ENCODE results near the gene MYRFL. TPM values are rescaled to one million over a fixed set of nuclear protein-coding genes. Genes with fewer than 3 reads are reported as not detected.

MYRFL gene
- polyA plus RNA-seq, 2 donors: 0.08 TPM; not detected in 1

DNA sequence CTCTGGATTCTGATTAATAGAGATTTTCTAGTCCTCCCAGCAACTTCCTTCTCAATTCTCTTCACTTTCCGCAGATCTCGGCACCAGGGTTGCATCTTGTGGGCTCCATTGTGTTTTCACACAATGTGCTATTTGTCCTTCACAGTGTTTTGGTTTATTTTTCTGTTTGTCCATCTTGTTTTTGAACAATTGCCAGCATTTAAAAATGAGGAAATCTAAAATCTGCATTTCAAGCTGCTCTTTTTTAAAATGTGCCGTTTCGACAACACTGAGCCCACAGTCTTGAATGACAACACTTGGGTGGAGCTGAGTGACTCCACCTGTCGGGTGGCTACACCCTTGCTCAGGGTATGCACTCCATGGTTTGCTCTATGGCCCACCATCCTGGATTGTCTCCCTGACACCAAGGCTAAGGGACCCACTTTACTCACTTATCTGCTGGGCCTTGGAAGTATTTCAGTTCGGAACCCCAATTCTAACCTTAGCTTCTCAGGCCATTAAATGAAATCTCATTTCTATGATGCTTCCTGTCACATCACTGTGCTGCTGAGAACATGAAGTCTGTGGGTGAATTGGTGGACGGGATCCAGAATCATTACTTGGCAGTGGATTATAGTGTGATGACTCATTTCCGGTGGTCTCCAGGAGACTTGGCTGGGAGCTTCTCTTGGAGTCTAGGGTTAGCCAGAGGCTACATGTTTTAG is 3.4 kb upstream of the MYRFL start:
- peaks cover 2 to 3% of the 10 kb centered on the region in 2 donors for H3K4me1 ChIP-seq (ENCODE audit: control insufficient read depth in 2 of 2, insufficient read depth in 2 of 2, low read length in 1 of 2)
- H3K27me3 ChIP-seq (ENCODE audit: control insufficient read depth in 1 of 2, insufficient read depth in 2 of 2, low read length in 2 of 2): no peaks in the 10 kb centered on the region
- H3K4me3 ChIP-seq (ENCODE audit: low read depth in 1 of 2, low read length in 2 of 2): no peak overlapping the region
- 40 to 42% methylated on average over 8 of the region's 8 CpGs for WGBS, 2 donors
- H3K9me3 ChIP-seq (ENCODE audit: control insufficient read depth in 2 of 2, insufficient read depth in 1 of 2, low read depth in 1 of 2, low read length in 1 of 2): no peaks in the 10 kb centered on the region
- H3K36me3 ChIP-seq (ENCODE audit: control insufficient read depth in 2 of 2, insufficient read depth in 2 of 2, low read length in 1 of 2): no peaks in the 10 kb centered on the region
- H3K27ac ChIP-seq (ENCODE audit: low read depth in 2 of 2, low read length in 1 of 2): no peak overlapping the region

DNA sequence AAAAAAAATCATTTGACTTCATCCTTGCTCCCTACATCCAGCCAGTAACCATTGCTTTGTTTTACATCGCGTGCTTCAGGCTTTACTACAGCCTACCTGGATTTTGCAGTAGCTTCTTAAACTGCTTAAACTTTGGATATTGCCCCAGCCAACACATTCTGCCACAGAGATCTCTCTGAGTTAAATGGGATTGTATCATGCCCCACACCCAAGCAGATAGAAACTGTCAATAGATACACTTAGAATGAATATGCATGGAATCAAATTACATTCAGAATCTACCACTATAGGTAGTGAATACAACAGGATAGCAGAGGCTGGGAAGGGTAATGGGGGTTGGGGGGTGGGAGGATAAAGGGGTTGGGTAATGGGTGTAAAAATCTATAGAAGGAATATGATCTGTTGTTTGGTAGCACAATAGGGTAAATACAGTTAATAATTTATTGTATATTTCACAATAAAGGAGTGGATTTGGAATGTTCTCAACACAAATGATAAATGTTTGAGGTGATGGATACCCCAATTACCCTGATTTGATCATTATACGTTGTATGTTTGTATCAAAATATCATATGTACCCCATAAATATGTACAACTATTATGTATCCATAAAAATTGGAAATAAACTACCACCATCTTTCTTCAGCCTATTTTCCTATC is 2.7 kb upstream of the MYRFL start:
- 62 to 79% methylated on average over 3 of the region's 3 CpGs for WGBS, 2 donors
- H3K4me1 ChIP-seq (ENCODE audit: control insufficient read depth in 2 of 2, insufficient read depth in 2 of 2, low read length in 1 of 2): peaks cover 2 to 3% of the 10 kb centered on the region in 2 donors
- H3K27ac ChIP-seq (ENCODE audit: low read depth in 2 of 2, low read length in 1 of 2): no peak overlapping the region

DNA sequence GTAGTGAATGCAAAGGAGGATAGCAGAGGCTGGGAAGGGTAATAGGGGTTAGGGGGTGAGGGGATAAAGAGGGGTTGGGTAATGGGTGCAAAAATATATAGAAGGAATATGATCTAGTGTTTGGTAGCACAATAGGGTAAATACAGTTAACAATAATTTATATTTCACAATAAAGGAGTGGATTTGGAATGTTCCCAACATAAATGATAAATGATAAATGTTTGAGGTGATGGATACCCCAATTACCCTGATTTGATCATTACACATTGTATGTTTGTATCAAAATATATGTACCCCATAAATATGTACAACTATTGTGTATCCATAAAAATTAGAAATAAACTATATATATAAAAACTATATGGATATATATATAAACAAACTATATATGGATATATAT is 999 bp upstream of the MYRFL start:
- Histone ChIP-seq H3K4me3 (ENCODE audit: low read depth in 1 of 2, low read length in 2 of 2) (no peak overlapping the region), H3K9me3 (ENCODE audit: control insufficient read depth in 2 of 2, insufficient read depth in 1 of 2, low read depth in 1 of 2, low read length in 1 of 2) (no peaks in the 10 kb centered on the region), H3K4me1 (ENCODE audit: control insufficient read depth in 2 of 2, insufficient read depth in 2 of 2, low read length in 1 of 2) (peaks cover 2 to 3% of the 10 kb centered on the region in 2 donors), H3K27me3 (ENCODE audit: control insufficient read depth in 1 of 2, insufficient read depth in 2 of 2, low read length in 2 of 2) (no peaks in the 10 kb centered on the region), H3K27ac (ENCODE audit: low read depth in 2 of 2, low read length in 1 of 2) (no peak overlapping the region), H3K36me3 (ENCODE audit: control insufficient read depth in 2 of 2, insufficient read depth in 2 of 2, low read length in 1 of 2) (no peaks in the 10 kb centered on the region)

More for the DNA sequence above, 2.7 kb upstream of the MYRFL start:
- H3K4me3 ChIP-seq (ENCODE audit: low read depth in 1 of 2, low read length in 2 of 2): no peak overlapping the region
- H3K36me3 ChIP-seq (ENCODE audit: control insufficient read depth in 2 of 2, insufficient read depth in 2 of 2, low read length in 1 of 2): no peaks in the 10 kb centered on the region
- H3K9me3 ChIP-seq (ENCODE audit: control insufficient read depth in 2 of 2, insufficient read depth in 1 of 2, low read depth in 1 of 2, low read length in 1 of 2): no peaks in the 10 kb centered on the region
- H3K27me3 ChIP-seq (ENCODE audit: control insufficient read depth in 1 of 2, insufficient read depth in 2 of 2, low read length in 2 of 2): no peaks in the 10 kb centered on the region

DNA sequence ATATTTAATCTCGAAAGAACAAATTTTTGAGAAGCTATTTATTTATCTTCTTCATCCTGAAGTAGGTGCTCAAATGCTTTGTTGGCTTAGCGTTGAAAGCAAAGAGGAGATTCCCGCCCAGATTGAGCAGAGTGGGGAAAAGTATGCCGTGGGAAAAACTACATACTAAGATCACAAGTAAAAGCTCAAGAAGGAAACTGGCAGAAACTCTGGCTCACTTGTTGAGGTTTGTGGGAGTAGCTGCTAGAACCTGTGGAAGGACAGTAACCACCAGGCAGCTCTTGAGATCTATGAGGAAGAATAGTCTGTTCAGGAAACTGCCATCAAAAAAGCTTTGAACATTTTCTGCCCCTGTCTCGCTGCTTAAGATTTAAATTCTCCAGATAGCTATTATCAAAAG is 3.9 kb downstream of the MYRFL start:
- Histone ChIP-seq H3K4me3 (ENCODE audit: low read depth in 1 of 2, low read length in 2 of 2) (no peak overlapping the region), H3K27me3 (ENCODE audit: control insufficient read depth in 1 of 2, insufficient read depth in 2 of 2, low read length in 2 of 2) (no peaks in the 10 kb centered on the region), H3K27ac (ENCODE audit: low read depth in 2 of 2, low read length in 1 of 2) (no peak overlapping the region), H3K36me3 (ENCODE audit: control insufficient read depth in 2 of 2, insufficient read depth in 2 of 2, low read length in 1 of 2) (no peaks in the 10 kb centered on the region), H3K4me1 (ENCODE audit: control insufficient read depth in 2 of 2, insufficient read depth in 2 of 2, low read length in 1 of 2) (no peaks in the 10 kb centered on the region), H3K9me3 (ENCODE audit: control insufficient read depth in 2 of 2, insufficient read depth in 1 of 2, low read depth in 1 of 2, low read length in 1 of 2) (no peaks in the 10 kb centered on the region)
- 60 to 74% methylated on average over 5 of the region's 5 CpGs for WGBS, 2 donors

DNA sequence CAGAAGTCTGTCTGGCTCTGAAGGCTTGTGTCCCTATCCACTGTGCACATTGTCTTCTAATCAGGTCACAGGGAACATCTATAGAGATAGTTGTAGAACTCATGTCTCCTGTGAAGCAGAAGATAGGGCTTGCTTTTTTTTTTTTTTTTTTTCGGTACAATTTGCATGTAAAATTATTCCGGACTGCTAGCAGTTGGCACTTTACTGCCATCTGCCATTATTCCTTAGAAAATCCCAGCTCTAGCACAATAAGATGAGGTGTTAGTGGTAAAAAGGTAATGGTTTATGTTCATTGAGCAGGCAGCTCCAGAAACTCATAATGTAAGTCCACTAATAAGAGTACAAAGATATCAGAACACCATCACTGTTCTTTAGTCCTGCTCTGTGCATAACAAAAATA is 8.7 kb downstream of the MYRFL start:
- H3K9me3 ChIP-seq (ENCODE audit: control insufficient read depth in 2 of 2, insufficient read depth in 1 of 2, low read depth in 1 of 2, low read length in 1 of 2): no peaks in the 10 kb centered on the region
- no peak overlapping the region for H3K27ac ChIP-seq (ENCODE audit: low read depth in 2 of 2, low read length in 1 of 2)
- no peaks in the 10 kb centered on the region for H3K27me3 ChIP-seq (ENCODE audit: control insufficient read depth in 1 of 2, insufficient read depth in 2 of 2, low read length in 2 of 2)
- no peaks in the 10 kb centered on the region for H3K36me3 ChIP-seq (ENCODE audit: control insufficient read depth in 2 of 2, insufficient read depth in 2 of 2, low read length in 1 of 2)
- no peaks in the 10 kb centered on the region for H3K4me1 ChIP-seq (ENCODE audit: control insufficient read depth in 2 of 2, insufficient read depth in 2 of 2, low read length in 1 of 2)
- WGBS, 2 donors: 75 to 82% methylated on average over 2 of the region's 2 CpGs
- H3K4me3 ChIP-seq (ENCODE audit: low read depth in 1 of 2, low read length in 2 of 2): no peak overlapping the region

DNA sequence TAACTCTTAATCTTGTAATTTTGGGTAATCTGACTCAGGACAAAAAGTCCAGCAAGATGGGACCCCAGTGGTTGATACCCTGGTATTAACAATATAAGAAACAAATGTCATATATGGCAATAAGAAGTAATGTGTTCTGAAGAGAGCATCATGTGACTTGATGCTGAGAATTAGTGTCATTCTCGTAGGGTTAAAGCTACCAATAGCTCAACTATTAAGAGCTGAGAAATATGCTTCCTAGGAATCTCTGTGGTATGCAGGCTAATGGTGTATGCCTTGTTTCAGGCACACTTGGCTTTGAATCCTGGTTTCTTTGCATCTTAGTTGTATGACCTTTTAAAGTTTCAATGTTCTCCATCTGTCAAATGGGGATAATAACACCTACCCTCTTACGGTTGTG is 9.1 kb downstream of the MYRFL start:
- WGBS, 2 donors: 71 to 73% methylated on average over 2 of the region's 2 CpGs
- Histone ChIP-seq H3K9me3 (ENCODE audit: control insufficient read depth in 2 of 2, insufficient read depth in 1 of 2, low read depth in 1 of 2, low read length in 1 of 2) (no peaks in the 10 kb centered on the region), H3K4me3 (ENCODE audit: low read depth in 1 of 2, low read length in 2 of 2) (no peak overlapping the region), H3K27me3 (ENCODE audit: control insufficient read depth in 1 of 2, insufficient read depth in 2 of 2, low read length in 2 of 2) (no peaks in the 10 kb centered on the region), H3K4me1 (ENCODE audit: control insufficient read depth in 2 of 2, insufficient read depth in 2 of 2, low read length in 1 of 2) (no peaks in the 10 kb centered on the region), H3K36me3 (ENCODE audit: control insufficient read depth in 2 of 2, insufficient read depth in 2 of 2, low read length in 1 of 2) (no peaks in the 10 kb centered on the region), H3K27ac (ENCODE audit: low read depth in 2 of 2, low read length in 1 of 2) (no peak overlapping the region)

DNA sequence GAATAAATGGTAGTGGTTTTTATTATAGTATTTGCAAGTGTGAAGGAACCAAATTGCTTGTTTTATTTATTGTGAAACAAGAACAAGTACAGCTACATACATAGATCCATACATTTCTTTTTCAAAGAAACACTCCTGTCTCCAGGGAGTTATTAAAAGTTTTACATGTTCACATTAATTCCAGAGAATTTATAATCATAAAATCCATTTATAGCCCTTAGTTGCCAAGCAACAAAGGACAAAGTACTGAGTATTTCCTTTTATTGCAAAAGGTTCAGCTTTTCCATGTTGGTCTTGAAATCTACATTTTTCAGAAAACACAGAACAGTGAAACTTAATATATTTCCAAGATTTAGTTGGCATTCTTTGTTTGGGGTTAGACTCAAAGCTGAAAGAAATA is 9.5 kb downstream of the MYRFL start:
- Histone ChIP-seq H3K27me3 (ENCODE audit: control insufficient read depth in 1 of 2, insufficient read depth in 2 of 2, low read length in 2 of 2) (no peaks in the 10 kb centered on the region), H3K4me3 (ENCODE audit: low read depth in 1 of 2, low read length in 2 of 2) (no peak overlapping the region), H3K4me1 (ENCODE audit: control insufficient read depth in 2 of 2, insufficient read depth in 2 of 2, low read length in 1 of 2) (no peaks in the 10 kb centered on the region), H3K27ac (ENCODE audit: low read depth in 2 of 2, low read length in 1 of 2) (no peak overlapping the region), H3K36me3 (ENCODE audit: control insufficient read depth in 2 of 2, insufficient read depth in 2 of 2, low read length in 1 of 2) (no peaks in the 10 kb centered on the region), H3K9me3 (ENCODE audit: control insufficient read depth in 2 of 2, insufficient read depth in 1 of 2, low read depth in 1 of 2, low read length in 1 of 2) (no peaks in the 10 kb centered on the region)

DNA sequence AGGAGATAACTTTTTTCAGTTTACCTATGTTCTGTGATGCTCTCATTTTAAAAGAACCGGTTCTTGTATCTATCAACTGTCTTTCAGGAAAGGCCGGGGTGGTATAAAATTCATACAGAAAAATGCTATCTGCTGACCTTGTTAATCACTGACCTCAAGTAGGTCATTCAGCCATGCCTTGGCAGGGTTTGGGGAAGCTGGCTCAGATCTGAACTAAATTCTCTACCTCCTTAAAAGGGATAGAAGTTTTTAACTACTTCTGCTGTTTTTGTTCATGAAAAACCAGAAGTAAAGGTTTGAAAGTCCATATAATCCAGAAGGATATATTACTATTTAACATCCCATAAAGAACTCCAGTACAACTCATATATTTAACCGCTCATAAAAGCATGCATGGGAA is 10.1 kb downstream of the MYRFL start:
- 65 to 82% methylated on average over 3 of the region's 3 CpGs for WGBS, 2 donors
- H3K36me3 ChIP-seq (ENCODE audit: control insufficient read depth in 2 of 2, insufficient read depth in 2 of 2, low read length in 1 of 2): no peaks in the 10 kb centered on the region
- H3K4me1 ChIP-seq (ENCODE audit: control insufficient read depth in 2 of 2, insufficient read depth in 2 of 2, low read length in 1 of 2): no peaks in the 10 kb centered on the region

DNA sequence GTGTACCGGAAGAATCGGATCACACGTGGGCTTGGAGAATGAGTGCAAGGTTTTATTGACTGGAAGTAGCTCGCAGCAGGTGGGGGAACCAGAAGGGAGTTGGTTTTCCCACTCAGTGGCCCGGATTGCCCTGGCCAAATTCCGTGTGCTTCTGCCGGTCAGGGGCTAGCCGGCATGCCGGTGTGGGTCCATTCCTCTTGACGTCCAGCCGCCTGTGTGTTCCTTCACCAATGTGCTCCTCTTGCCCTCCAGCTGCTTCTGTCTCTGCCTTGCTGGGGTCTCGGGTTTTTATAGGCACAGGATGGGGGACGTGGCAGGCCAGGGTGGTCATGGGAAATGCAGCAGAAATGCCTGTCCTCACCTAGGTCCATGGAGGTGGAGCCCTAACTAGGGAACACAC is 11.0 kb downstream of the MYRFL start:
- Histone ChIP-seq H3K9me3 (ENCODE audit: control insufficient read depth in 2 of 2, insufficient read depth in 1 of 2, low read depth in 1 of 2, low read length in 1 of 2) (no peaks in the 10 kb centered on the region), H3K4me1 (ENCODE audit: control insufficient read depth in 2 of 2, insufficient read depth in 2 of 2, low read length in 1 of 2) (no peaks in the 10 kb centered on the region), H3K27me3 (ENCODE audit: control insufficient read depth in 1 of 2, insufficient read depth in 2 of 2, low read length in 2 of 2) (no peaks in the 10 kb centered on the region), H3K4me3 (ENCODE audit: low read depth in 1 of 2, low read length in 2 of 2) (no peak overlapping the region), H3K27ac (ENCODE audit: low read depth in 2 of 2, low read length in 1 of 2) (no peak overlapping the region), H3K36me3 (ENCODE audit: control insufficient read depth in 2 of 2, insufficient read depth in 2 of 2, low read length in 1 of 2) (no peaks in the 10 kb centered on the region)
- 92 to 93% methylated on average over 13 of the region's 13 CpGs for WGBS, 2 donors

More for the DNA sequence above, 10.1 kb downstream of the MYRFL start:
- H3K27ac ChIP-seq (ENCODE audit: low read depth in 2 of 2, low read length in 1 of 2): no peak overlapping the region
- no peaks in the 10 kb centered on the region for H3K27me3 ChIP-seq (ENCODE audit: control insufficient read depth in 1 of 2, insufficient read depth in 2 of 2, low read length in 2 of 2)
- no peaks in the 10 kb centered on the region for H3K9me3 ChIP-seq (ENCODE audit: control insufficient read depth in 2 of 2, insufficient read depth in 1 of 2, low read depth in 1 of 2, low read length in 1 of 2)
- no peak overlapping the region for H3K4me3 ChIP-seq (ENCODE audit: low read depth in 1 of 2, low read length in 2 of 2)

DNA sequence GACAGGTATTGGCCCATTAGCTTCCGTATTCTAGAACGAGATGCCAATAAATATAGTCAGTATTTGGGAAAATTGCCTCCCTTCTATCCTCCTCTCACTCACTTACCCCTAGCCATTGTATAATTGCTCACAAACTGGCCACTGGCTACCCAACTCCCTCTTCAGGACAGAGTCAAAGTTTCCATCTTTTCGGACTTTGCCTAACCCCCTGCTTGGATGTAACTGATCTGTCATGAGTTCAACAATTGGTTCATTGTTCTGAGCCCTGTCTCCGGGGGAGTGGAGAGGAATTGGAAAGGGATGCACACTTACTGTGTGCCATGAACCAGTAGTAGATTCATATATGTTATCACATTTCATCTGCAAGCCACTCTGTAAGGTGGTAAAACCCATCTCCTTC is 12.2 kb downstream of the MYRFL start:
- Histone ChIP-seq H3K27me3 (ENCODE audit: control insufficient read depth in 1 of 2, insufficient read depth in 2 of 2, low read length in 2 of 2) (no peaks in the 10 kb centered on the region), H3K9me3 (ENCODE audit: control insufficient read depth in 2 of 2, insufficient read depth in 1 of 2, low read depth in 1 of 2, low read length in 1 of 2) (no peaks in the 10 kb centered on the region), H3K4me3 (ENCODE audit: low read depth in 1 of 2, low read length in 2 of 2) (no peak overlapping the region), H3K36me3 (ENCODE audit: control insufficient read depth in 2 of 2, insufficient read depth in 2 of 2, low read length in 1 of 2) (no peaks in the 10 kb centered on the region), H3K4me1 (ENCODE audit: control insufficient read depth in 2 of 2, insufficient read depth in 2 of 2, low read length in 1 of 2) (no peaks in the 10 kb centered on the region), H3K27ac (ENCODE audit: low read depth in 2 of 2, low read length in 1 of 2) (no peak overlapping the region)
- 83 to 87% methylated on average over 4 of the region's 4 CpGs for WGBS, 2 donors
